DMS53 treated with DMSO at 0.1 percent for 48 hours (cell line): Measurements from ENCODE around the gene CLIC3.

ENCODE experiments used
- DNase-seq: peaks from one replicate; lab custom pipeline; 2025; ENCODE audit not compliant: unreplicated experiment; lab: John Stamatoyannopoulos, UW

CLIC3 gene

DNA sequence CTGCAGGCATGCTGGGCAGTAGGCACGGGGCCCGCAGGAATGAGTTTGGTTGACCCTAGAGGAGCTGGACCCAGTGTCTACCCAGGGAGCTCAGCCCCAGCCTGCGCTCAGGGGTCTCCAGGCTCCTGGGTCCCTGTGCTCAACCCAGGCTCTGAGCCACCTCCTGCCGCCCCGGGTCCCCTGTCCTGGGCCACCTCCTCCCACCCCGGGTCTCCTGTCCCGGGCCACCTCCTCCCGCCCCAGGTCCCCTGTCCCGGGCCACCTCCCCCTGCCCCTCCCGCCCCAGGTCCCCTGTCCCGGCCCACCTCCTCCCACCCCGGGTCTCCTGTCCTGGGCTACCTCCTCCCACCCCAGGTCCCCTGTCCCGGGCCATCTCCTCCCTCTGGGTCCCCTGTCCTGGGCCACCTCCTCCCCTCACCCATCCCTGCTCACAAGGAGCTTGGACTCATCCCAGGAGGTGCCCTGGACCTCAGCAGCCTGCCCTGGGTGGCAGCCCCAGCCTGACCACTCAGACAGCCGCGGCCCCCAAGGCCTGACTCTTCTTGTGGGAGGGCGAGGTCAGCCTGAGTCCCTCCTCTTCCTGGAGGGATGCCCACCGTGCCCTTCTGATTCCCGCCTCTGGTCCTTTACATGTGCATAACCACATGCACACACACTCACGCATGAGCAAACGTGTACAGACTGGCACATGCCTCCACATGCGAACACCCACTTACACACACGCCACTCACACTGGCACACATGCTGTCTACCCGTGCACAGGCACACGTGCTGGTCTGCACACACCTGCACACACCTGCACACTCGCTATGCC lies 41.9 kb downstream of the CLIC3 start:
- no peak for DNase-seq

DNA sequence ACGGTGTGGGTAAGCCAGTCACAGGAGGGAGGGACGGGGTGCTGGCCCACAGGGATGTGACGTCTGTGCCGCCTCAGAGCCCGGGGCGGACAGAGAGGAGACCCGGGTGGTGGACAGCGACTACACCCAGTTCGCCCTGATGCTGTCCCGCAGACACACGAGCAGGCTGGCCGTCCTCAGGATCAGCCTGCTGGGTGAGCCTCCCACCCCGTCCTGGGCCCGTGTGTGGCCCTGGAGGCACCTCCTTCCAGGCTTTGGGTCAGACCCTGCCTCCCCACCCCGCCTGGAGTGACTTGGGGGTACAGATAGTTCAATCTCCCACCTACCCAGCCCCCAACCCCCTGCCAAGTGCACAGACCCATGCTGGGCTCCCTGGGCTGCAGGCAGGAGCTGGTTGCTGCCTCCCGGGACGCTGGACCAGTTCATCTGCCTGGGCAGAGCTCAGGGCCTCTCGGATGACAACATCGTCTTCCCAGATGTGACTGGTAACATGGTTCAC lies 42.5 kb downstream of the CLIC3 start:
- DNase-seq = no peak

DNA sequence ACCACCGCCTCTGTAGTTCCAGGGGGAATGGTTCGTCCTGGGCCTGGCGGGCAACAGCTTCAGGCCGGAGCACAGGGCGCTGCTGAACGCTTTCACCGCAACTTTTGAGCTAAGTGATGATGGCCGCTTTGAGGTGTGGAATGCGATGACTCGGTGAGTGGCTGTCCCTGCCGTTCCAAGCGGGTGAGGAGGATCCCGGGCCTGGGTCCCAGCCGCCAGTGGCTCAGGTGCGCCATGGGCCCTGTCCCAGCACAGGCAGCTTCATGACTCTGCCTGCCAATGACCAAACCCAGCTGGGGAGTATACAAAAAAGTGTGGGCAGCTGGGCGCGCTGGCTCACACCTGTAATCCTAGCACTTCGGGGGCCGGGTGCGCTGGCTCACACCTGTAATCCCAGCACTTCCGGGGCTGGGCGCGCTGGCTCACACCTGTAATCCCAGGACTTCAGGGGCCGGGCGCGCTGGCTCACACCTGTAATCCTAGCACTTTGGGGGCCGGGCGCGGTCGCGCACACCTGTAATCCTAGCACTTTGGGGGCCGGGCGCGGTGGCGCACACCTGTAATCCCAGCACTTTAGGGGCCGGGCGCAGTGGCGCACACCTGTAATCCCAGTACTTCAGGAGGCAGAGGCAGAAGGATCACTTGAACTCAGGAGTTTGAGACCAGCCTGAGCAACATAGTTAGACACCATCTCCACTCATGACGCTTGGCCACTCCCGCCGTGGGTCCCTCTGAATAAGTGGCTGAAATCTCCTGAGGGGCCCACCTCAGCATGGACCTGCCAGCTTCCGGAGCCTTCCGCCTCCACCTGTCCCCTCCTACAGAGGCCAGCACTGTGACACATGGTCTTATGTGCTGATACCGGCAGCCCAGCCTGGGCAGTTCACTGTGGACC lies 43.2 kb downstream of the CLIC3 start:
- no peak for DNase-seq

DNA sequence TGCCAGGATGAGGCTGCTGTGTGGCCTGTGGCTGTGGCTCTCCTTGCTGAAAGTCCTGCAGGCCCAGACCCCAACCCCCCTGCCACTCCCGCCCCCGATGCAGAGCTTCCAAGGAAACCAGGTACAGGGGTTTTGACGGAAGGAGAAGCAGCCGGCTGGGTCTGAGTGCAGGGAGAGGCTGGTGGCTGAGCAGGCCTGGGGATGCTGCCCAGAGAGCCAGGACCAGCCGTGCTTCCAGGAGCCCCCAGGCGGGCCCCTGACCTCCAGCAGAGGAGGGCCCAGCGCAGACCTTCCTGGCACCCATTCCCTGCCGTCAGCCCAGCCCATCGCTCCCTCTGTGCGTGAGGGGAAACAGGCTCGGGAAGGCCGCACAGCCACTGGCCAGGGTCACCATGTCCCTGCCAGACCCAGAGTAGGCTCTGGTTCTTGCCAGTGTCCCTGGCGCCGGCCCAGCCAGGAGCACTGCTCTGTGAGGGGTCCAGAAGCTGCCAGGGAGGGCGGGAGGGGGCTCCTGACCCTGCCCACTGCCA lies 44.0 kb downstream of the CLIC3 start:
- DNase-seq = no peak

DNA sequence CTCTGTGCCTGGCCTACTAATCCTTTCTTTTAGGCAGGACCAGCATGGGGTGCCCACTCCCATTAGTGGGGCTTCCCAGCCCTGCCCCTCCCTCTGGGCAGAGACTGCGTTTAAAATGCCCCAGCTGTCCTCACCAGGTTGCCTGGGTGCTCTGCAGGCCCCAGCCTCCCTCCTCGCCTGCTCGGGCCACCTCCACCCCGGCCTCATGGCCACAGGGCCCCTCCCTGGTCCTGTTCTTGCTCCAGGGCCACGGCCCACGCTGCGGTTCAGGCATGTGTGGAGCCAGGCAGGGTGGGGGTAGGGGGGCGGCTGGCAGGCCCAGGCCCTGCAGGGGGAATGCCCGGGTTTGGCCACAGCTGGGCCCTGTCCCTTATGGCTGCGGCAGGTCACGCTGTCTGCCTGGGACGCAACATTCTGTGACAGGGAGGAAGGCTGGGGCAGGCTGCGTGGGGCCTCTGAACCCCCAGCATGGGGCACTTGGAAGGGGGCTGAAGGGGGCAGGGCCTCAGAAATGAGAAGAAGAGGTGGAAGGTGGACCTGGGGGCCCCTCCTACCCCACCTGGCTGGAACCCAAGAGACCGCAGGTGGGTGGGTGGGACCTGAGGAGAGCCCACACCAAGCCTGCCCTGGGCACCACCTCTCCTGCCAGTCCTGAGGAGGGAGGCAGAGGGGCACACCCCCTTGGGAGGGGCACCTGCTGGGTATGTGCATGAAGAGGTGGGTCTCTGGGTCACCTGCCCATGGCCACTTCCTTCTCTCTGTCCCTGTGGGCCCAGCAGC lies 44.6 kb downstream of the CLIC3 start, which contains the start of gene LCN12:
TSS of gene LCN12 (plus strand) at position 733 of the 780 bp plus-strand sequence. CDS start 55 bp downstream, outside the sequence.
- DNase-seq = no peak

DNA sequence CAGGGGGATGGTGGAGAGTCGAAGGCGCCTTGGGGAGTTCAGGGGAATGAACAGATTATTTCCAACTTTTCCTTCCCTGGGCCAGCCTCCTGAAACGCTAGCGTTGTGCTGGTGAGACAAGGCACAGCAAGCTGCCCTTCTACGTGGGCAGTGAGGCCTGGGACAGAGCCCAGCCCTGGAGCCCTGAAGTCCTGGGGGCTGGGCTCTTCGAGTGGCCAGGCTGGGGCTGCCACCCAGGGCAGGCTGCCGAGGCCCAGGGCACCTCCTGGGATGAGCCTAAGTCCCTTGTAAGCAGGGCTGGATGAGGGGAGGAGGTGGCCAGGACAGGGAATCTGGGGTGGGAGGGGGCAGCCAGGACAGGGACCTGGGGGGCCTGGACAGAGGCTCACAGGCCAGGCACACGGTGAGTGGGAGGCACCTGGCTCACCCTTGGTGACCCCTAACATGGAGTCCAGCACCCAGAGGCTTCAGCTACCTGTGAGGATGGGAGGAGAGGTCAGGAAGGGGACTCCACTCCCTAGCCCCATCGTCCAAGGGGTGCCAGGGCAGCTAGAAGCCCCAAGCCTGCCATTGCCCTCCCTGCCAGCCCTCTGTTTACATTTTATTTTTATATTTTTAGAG lies 45.6 kb downstream of the CLIC3 start:
- DNase-seq = no peak

DNA sequence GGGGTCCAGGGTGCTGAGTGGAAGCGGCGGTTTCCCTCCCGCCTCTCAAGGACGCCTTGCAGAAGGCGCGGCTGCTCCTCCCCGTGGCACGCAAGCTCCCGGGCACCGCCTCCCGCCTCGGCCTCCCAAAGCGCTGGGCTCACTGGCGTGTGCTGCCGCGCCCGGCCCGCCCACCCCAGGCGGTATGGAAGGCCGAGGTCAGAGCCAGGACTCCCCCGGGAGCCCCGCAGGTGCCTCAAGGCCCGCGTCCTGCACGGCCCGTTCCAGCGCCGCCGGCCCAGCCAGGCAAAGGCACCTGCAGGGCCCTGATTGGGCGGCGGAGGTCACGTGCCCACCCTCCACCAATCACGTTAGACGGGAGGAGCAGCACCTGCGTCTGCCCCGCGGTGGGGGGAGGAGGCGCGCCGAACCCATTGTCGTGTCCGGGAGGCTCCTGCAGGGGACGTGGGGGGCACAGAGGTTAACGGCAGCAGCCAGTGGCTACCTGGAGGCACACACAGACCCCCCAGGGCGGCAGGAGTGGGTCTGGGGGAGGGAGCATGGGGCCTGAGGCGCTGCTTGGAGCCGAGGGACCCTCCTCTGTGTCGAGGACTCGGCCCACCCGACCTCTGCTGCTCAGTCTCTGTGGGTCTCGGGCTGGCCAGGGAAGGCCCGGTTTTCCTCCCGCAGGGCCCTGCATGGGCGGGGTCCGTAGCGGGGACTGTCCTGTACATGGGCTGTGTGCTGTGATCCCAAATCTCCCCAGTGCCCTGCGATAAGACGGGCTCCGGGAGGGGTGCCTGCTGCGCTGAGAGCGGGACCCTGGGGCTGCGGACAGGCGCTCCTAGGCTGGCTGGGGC lies 46.3 kb downstream of the CLIC3 start:
- DNase-seq = peak; percentile 90

DNA sequence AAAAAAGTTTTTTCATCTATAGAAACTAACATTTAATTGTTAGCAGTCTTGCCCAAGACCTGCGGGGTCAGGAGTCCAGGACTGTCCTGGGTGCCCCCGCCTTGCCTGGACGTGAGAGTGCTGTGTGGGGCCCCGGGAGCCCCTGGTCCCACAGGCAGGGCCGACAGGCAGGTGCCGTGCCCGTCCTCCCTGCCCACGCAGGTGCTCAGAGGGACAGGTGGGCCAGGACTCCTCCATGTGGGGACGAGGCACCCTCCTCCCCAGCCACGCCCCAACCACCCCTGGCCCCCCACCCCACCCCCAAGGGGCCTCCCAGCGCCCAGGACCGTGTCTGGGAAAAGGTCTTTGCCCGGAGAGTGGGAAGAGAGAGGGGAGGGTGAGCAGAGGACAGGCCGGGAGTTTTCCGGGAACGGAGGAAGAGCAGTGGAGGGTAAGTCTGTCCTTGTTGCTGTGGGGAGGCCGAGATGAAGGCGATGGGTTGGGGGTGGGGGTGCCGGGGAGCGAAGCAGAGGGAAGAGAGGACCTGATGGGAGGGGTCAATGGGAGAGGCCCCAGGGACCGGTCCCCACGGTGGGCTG lies 47.0 kb downstream of the CLIC3 start:
- peak; percentile 67 for DNase-seq

DNA sequence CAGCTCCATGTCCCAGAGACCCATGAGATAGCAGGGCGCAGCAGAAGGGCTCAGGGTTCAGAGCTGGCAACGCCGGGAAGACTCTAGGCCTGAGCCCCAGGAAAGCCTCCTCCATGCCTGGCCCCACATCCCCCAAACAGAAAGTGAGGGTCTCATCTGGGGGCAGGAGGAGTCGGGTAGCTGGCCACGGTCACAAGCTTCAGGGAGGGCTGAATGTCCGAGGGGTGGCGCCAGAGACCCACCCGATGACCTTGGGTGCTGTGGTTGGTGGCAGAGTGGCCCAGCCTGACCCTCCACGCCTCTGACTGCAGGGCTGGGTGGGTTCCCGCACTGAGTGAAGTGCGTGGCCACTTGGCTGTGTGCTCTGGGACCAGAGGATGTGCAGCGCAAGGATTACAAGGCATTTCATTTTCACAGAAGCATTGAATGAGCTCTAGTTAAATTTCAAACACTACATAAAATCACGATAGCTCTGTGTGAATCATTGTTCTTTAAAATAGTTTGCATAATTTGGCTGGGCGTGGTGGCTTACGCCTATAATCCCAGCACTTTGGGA lies 48.3 kb downstream of the CLIC3 start:
- DNase-seq = no peak

DNA sequence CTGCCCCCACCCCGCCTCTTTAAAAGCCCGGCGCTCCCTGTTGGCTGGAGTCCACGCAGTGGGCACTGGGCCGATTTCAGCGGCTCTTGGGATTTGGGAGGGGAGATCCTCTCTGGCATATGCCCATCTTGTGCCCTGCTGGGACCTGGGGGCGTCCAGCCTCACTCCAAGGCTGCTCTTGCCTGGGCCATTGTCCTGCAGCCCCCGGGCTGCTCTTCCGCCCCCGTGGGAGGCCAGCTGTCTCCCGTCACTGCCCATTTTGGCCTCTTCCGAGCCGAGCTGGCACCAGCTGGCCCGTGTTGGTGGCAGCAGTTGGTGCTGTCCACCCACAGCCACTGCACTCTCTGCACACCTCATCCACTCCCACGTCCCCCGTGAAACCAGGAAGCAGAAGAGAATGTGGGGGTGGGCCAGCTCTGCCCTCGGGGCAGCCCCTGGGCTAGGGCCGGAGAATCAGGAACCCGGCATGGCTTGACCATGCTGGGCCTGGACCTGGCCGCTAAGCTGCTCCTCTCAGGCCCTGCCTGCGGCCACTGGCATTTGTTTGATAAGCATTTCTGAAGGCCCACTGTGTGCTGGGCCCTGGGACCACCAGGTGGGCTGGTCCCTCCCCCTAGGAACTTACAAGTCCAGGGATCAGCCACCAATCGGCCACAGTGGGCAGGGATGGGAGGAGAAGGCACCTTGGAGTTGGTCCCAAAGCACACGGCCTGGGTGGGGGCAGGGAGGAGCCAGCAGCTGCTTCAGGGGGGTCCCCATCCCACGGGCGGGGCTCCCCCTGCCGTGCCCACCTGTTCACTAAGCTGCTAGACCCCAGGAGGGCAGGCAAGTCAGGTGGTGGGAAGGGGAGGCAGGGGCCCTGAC lies 49.1 kb downstream of the CLIC3 start:
- no peak for DNase-seq

DNA sequence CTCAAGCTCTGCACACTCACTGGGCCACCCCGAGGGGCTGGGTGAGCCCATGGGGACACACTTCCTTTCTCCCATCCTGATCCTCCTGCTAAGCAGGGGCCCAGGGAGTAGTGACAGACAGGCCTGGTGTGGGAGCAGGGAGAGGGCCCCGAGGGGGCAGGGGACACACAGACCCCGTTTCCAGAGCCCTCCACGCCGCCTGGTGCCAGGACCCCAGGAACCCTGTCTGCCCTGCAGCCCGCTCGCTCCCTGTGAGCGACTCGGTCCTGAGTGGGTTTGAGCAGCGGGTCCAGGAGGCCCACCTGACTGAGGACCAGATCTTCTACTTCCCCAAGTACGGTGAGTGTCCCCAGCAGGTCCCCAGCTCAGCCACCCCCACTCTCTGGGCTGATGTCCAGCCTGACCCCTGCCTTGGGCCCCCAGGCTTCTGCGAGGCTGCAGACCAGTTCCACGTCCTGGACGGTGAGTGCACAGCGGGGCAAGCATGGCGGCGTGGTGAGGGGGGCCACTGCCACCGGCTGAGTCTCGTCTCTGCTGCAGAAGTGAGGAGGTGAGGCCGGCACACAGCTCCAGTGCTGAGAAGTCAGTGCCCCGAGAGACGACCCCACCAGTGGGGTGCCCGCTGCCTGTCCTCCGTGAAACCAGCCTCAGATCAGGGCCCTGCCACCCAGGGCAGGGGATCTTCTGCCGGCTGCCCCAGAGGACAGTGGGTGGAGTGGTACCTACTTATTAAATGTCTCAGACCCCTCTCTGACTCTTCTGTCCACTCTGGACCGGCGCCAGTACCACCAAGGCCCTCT lies 49.9 kb downstream of the CLIC3 start:
- DNase-seq = no peak

DNA sequence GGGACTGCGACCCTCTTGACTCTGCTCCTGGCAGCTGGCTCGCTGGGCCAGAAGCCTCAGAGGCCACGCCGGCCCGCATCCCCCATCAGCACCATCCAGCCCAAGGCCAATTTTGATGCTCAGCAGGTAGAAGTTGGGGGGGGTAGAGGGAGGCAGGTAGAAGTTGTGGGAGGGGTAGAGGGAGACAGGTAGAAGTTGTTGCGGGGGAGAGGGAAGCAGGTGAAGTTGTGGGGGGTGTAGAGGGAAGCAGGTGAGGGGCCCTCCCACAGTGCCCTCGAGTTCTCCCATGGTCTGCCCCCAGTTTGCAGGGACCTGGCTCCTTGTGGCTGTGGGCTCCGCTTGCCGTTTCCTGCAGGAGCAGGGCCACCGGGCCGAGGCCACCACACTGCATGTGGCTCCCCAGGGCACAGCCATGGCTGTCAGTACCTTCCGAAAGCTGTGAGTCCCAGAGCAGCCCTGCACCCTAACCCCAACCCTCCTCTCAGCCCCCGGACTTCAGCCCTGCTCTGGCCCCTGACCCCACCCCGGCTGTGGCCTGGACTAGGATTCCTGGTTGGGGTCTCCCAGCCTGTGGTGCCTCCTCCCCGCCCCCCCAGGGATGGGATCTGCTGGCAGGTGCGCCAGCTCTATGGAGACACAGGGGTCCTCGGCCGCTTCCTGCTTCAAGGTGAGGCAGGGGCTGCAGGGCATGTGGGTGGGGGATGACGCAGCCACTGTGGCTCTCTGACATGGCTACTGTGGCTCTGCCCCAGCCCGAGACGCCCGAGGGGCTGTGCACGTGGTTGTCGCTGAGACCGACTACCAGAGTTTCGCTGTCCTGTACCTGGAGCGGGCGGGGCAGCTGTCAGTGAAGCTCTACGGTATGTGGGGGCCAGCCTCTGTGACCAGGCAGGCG lies 50.8 kb downstream of the CLIC3 start:
- no peak for DNase-seq
